GM19351 (cell line): ENCODE measurements around the gene SLC5A6.

ENCODE experiments used
- ATAC-seq: cut with Tn5 transposase; IDR thresholded peaks from one replicate; pipeline ENCODE4 v1.9.1; 2021; ENCODE audit warnings: mild to moderate bottlenecking, moderate library complexity; ENCODE audit not compliant: unreplicated experiment

SLC5A6 gene

GRCh38 chr2:27237341-27237945 lies 25.4 kb upstream of the SLC5A6 start:
- no peak for ATAC-seq

DNA sequence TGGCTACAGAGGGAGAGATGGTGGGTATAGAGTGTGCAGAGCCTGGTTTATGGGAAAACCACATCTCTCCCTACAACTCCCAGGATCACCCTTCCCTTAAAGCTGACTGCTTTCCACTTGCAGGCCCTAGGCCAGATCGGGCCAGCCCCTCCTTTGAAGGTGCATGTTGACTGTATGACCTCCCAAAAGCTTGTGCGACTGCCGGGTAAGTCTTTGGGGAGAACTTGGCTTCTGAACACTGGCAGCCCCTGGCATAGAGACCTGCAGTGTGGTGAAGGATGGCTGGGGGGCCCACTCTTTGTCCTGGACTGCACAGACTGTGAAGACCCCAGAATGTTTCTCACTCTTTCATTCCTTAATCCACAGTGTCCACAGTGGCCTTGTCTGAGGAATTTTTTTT lies 24.6 kb upstream of the SLC5A6 start:
- ATAC-seq = no peak

DNA sequence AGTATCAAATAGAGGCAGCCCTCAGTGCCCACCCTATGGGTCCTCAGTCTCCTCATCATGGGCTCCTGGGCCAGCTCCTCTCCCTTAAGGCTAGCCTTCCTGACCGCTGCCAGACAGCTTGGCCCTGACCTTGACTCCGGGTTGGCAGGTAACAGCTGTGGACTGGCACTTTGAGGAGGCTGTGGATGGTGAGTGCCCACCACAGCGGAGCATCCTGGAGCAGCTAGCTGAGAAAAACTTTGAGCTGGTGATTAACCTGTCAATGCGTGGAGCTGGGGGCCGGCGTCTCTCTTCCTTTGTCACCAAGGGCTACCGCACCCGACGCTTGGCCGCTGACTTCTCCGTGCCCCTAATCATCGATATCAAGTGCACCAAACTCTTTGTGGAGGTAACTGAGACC lies 24.1 kb upstream of the SLC5A6 start:
- ATAC-seq = no peak

DNA sequence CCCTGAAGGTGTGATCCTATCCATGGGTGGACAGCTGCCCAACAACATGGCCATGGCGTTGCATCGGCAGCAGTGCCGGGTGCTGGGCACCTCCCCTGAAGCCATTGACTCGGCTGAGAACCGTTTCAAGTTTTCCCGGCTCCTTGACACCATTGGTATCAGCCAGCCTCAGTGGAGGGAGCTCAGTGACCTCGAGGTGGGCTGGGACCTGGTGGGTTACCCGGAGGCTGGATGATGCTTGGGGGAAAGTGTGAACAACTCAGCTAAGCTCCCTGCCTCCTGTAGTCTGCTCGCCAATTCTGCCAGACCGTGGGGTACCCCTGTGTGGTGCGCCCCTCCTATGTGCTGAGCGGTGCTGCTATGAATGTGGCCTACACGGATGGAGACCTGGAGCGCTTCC lies 21.3 kb upstream of the SLC5A6 start:
- ATAC-seq = no peak

- ATAC-seq = no peak
Observed at GRCh38 chr2:27231921-27232320, 19.9 kb upstream of the SLC5A6 start.

GRCh38 chr2:27227501-27227900 lies 15.4 kb upstream of the SLC5A6 start:
- no peak for ATAC-seq

DNA sequence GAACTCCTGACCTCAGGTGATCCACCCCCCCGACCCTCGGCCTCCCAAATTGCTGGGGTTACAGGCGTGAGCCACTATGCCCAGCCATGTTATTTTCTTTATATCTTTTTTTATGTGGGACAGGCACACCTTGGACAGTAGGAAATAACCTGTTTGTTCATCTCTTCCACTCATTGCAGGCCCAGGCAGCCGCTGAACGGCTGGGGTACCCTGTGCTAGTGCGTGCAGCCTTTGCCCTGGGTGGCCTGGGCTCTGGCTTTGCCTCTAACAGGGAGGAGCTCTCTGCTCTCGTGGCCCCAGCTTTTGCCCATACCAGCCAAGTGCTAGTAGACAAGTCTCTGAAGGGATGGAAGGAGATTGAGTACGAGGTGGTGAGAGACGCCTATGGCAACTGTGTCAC lies 13.5 kb upstream of the SLC5A6 start:
- no peak for ATAC-seq

- ATAC-seq = no peak
Observed at GRCh38 chr2:27223416-27223815, 11.3 kb upstream of the SLC5A6 start.

DNA sequence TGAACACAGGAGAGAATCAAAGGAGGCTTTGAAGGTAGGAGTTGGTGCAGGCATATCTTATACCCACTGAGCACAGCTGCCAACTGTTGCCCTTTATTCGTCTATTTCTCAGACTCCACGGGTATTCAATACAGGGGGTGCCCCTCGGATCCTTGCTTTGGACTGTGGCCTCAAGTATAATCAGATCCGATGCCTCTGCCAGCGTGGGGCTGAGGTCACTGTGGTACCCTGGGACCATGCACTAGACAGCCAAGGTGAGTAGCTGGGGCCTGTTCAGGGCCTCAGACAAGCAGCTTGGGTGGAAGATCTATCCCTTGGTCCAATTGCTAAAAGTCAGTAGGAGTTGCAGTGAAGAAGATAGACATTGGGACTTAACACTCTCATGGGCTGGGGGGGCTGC lies 10.3 kb upstream of the SLC5A6 start:
- ATAC-seq = no peak

DNA sequence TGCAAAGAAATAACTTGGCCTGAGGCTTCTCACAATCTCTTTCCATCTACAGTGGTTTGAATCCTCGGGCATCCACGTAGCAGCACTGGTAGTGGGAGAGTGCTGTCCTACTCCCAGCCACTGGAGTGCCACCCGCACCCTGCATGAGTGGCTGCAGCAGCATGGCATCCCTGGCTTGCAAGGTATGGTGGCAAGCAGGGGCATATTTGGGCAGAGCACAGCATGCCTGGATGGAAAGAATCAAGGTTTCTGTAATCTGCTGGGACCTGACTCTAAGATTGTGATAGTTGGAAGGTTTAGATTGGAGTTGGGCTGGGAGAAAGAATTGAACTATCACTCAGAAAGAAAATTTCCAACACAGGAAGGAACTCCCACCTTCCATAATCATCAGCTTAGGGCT lies 9.1 kb upstream of the SLC5A6 start:
- no peak for ATAC-seq

- no peak for ATAC-seq
Observed at GRCh38 chr2:27220091-27220490, 8.0 kb upstream of the SLC5A6 start.

DNA sequence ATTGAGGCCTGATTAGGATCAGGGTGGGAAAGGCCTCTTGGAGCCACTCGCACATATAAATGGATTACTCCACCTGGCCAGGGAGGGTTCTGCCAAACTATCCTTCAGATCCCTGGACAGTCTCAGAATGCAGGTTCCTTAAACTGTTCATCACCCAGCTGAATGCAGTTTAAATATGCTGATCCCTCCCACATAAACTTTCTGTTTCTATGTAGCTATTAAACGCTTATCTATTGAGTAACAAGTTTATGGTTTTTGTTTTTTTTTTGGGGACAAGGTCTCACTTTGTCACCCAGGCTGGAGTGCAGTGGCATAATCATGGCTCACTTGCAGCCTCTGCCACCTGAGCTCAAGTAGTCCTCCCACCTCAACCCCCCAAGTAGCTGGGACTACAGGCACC lies 7.0 kb upstream of the SLC5A6 start:
- ATAC-seq = no peak

DNA sequence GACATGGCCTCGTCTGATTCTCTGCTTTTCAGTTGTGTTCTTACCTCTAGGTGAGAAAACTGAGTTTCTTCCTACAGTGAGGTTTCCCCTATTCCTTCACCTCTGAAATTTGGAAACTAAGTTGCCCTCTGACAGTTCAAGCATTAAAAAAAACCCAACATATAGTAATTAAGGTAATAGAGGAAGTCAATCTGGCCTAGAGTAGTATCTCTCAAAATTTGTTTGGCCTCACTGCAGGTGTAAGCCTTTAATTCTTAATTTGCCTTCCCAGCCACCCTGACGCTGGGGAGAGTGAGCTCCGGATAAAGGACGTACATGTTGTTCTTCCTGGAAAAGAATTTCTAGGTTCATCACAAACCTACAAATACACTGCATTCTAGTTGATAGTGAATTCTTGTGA lies 6.5 kb upstream of the SLC5A6 start:
- no peak for ATAC-seq

DNA sequence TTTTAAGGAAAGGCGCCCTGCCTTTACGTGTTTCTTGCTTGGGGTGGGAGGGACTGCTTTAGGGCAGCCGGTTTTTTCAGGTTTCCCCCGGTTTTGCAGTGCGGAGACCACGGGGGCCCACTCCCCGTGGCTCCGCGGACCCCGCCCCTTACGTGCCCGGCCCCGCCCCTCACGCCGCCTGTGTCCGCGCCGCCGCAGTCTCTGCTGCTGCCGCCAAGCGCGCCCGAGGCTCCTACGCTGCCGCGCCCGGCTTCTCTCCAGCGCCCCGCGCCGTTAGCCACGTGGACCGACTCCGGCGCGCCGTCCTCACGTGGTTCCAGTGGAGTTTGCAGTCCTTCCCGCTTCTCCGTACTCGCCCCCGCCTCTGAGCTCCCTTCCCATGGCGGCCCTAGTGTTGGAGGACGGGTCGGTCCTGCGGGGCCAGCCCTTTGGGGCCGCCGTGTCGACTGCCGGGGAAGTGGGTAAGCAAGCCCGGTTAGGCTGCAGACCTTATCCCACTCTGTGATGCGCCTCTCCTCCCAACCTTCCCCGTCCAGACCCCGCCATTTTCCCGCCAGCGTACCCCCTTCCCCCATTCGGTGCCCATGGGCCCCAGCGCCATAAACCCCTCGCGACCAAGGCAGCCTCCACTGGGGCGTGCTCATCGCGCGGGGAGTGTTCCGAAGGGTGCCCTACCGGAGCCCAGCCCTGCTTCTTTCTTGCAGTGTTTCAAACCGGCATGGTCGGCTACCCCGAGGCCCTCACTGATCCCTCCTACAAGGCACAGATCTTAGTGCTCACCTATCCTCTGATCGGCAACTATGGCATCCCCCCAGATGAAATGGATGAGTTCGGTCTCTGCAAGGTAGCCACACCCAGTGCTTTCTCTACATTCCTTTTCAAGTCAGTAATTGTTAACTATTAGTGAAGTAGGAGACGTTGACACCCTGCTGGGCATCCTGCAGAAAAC lies 5.4 kb upstream of the SLC5A6 start, which contains the start of gene CAD:
Gene CAD (plus strand): TSS at position 197 of the 949 bp plus-strand sequence. CDS start 183 bp downstream, at position 380.
- ATAC-seq = peak; percentile 76

- no peak for ATAC-seq
Observed at GRCh38 chr2:27216416-27217137, 4.5 kb upstream of the SLC5A6 start.

DNA sequence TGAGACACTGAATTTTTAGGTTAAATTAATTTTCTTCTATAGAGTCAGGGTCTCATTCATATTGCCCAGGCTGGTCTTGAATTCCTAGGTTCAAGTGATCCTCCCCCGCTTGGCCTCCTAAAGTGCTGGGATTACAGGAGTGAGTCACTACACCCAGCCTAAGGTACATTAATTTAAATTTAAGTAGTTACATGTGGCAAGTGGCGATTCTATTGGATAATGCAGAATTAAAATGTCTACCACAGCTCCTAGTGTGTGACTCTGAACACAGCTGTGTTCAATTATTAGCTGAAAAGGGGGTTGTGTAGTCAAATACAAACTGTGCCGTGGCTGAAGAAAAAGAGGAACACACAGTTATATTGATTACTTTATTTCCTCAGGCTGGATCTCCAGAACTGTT lies 2.9 kb upstream of the SLC5A6 start:
- ATAC-seq = no peak

DNA sequence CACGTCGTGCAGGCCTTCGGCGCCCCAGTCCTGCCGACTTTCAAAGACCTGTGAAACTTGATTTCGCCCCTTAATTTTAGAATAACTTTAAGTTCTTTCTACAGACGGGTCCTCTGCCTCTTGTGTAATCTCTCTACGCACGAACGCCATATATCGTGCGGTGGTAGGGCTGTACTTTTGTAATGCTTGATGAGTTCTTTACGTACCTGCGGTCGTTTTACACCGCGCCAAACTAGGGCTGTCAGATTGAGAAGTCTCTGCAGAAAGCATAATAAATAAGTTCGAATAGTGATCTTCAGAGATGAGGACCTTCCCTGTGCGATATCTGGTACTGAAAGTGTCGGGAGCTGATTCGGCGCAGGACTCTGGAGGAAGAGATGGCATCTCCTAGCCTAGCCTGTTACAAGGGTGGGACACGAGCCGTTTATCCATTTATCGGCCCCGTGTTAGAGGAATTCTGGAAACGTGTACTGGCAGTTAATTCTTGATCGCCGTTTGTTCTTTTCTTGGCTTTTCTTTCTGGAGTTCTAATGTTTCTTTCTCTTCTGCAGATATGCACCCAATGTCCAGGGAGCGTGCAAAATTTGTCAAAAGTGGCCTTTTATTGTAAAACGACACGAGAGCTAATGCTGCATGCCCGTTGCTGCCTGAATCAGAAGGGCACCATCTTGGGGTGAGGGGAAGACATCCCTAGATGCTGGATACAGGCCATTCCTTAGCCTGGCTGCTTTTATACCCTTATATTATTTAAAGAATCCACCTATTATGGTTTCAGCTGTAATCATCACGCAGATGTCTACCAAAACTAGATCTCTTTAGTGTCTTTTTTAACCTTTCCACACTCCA lies 781 bp upstream of the SLC5A6 start:
- ATAC-seq = peak; percentile 26

DNA sequence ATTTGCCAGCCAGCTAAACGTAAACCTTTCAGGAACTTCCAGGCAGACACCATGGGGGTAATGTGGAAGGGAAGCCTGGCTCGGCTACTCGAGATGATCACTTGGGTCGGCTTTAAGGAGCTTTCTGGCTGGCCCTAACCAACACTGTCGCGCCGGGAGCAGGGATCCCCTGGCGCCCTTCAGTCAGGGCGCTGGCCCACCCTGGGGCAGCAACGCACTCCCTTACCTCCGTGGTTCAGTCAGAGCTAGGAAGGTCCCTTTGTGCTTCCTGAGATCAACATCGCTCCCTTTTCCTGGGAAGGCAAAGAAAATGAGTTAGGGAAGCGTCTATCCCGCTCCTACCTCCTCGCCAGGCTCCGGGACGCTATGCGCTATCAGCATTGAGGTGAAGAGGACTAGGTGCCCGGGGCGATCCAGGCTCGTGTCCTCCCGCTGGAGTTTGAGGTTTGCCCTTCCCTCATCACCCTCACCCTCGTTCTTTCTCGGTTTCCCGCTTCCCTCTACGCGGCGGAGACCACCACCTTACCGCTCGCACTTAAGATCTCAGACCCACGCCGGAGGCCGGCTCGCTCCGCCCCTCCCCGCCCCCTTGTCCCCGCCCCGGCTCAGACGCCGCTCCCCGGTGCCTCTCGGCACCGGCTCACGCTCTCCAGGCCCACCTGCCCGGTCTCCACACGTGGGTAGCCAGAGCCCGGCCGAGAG lies 676 bp downstream of the SLC5A6 start:
- no peak for ATAC-seq

GRCh38 chr2:27209621-27210401 lies 2.3 kb downstream of the SLC5A6 start:
- no peak for ATAC-seq
